ENCODE results near the gene RAI1.

Gene RAI1

DNA sequence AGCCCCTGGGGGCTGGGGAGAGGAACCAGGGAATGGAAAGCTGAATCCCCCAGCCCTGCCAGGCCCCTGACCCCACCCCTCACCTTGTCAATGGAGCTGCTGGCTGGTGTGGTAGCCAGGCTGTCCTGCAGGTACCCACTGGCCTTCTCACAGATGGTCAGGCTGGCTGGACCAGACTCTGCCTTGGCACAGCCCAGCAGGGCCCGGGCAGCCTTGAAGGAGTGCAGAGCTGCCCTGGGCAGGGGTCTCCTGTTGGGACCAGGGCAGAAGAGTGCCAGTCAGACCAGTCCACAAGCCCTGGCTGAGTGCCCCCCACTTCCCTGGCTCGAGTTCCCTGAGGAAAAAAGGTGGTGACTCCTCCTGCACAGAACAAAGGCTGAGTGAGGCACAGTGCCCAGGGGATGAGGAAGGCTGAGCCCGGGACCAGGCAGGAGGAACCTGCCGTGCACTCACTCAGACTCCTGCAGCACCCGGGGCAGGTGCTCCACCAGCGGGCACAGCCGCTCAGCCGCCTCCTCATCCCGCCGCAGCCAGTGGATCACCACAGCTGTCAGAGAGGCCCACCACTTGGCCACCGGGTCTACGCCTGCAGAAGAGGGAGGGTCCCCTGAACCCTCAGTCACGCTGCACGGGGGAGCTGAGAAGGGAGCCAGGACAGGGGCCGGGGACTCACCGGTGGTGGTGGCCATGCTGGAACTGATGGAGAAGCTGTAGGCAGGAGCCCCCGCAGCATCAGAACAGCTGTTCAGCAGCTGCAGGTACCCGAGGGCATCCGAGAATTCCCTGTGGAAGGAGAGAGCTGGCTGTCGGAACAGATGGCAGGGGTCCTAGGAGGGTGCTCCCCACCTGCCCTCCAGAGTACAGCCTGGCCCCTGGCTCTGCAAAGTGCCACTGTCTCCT lies 133.2 kb downstream of the RAI1 start:
- no peak for DNase-seq (ENCODE audit: low read depth in 2 of 2)

DNA sequence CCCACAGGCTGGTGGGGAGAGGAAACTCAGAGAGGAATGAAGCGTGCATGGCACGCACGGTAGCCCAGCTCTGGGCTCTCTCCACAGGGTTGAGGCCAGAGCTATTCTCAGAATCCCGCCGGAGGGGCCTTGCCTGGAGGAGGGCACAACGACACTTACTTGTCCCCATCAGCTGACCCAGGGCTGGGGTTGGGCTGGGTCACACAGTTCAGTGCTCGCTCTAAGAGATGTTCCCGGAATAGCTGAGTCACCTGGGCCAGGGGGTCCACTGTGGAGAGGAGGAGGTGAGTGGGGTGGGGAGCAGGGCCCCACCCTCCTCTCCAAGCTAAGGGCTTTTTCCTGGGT lies 133.8 kb downstream of the RAI1 start:
- no peak for DNase-seq (ENCODE audit: low read depth in 2 of 2)

DNA sequence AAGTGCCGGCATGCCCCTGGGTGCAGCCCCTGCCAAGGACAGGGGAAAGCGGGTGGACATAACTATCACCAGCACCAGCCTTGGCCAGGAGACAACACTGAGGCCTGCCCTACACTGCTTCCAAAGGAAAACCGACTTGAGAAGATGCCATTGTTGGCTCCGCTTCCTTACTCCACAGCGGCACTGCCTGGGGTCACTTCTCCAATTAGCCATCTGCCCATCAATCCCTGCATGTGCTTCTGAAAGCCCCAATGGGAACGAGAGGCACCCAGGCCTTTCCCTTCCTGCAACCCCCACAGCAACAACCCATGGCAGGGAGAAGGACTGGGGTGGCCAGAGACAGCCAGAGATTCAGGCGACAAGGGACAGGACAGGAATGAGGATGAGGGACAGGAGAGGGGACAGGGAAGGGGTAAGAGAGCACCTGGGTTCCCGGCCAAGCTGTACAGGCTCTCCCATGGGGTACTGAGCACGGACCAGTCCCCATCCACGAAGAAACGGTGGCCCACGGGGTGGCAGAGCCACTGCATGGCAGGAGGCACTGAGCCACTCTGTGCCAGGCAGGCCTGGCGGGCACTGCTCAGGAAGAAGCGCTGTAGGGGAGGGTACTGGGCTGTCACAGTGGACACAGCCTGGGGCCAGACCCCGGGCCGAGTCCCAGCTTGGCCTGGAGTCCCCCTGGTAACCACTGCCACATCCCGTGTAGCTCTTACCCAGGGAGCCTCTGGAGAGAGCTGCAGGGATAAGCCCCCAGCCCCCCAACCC lies 134.4 kb downstream of the RAI1 start:
- DNase-seq (ENCODE audit: low read depth in 2 of 2), result no peak

DNA sequence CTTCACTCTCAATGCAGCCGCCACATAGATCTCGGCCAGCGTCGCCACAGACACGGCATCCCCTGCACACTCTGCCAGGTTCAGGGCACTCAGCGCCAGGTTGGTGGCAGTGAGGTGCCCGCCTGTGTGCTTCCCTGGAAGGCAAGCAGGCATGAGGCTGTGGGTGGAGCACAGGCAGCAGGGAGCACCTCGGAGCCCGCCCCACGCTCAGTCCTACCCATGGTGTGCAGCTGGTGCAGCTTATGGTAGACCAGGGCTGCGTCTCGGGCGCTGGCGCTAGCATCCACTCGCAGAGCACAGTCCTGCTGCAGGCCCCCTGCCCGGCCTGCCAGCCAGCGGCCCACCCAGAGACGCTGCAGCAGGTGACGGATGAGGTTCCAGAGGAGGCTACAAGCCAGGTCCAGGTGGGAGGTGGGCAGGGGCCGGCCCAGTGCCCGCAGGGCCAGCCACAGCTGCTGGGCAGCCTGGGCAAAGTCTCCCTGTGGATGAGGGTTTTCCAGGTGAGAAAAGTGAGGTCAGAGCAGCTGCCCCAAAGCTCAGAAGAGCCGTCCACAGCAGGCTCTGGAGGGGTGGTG lies 135.1 kb downstream of the RAI1 start:
- no peak for DNase-seq (ENCODE audit: low read depth in 2 of 2)

DNA sequence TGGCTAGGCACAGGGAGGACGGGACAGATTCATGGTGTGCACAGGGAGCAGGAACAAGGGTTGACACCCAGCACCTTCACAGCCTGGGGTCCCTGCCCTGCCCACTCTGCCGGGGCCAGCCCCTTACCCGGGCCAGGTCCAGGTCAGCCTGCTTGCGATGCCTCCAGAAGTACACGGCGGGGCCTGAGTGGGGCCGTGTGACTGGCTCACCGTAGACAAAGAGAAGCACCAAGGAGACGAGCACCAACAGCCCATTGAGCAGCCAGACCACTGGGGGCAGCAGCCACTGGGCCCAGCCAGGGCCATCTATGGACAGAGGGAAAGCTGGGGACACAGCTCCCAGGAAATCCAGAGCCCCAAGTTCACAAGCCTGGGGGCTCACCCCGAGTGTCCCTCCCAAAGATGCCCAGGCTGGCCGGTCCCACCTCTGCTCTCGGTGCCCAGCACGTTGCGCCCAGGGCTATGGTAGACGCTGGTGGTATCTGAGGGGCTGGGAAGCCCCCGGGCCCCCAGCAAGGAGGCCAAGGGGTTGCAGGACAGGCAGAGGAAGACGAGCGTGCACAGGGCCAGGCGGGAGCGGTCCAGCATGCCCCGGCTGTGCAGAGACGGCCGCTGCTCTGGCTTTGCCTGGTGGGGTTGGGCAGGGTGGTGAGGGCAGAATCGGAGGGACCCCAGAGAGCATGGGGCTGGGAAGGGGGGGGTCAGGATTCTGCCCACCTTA lies 135.7 kb downstream of the RAI1 start:
- no peak for DNase-seq (ENCODE audit: low read depth in 2 of 2)

DNA sequence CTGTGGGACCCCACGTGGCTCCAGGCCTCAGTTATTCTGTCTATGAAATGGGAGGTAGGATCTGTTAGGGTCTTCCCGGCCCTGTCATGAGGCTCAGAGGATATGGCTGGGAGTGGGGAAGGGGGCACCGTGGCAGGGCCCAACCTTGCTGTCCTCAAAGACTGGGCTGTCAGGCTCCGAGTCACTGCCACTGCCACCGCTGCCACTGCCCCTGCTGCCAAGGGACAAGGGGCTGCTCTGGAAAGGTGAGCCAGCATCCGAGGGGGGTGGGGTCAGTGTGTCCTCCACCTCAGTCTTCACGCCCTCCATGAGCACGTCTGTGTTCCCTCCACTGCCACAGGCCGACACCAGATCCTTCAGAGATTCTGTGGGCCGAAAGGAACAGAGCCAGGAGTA lies 136.3 kb downstream of the RAI1 start:
- DNase-seq (ENCODE audit: low read depth in 2 of 2), result no peak

DNA sequence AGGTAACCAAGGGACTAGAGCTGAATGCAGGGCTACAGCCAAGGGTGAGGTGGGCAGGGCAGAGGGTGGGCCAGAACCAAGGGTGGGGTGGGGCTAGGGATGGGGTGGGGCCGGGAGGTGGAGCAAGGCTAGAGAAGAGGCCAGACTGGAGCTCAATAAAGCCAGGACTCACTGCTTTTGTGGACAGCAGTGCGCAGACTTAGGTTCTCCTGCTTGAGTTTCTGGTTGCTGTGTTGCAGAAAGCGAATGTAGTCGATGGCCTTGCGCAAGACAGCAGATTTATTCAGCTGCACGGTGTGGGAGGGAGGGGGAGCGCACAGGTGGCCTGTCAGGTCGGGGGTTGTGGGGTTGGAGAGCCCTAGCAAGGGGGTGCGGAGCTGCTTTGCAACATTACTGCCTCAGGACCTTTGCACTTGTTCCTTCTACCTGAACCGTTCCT lies 136.8 kb downstream of the RAI1 start:
- DNase-seq (ENCODE audit: low read depth in 2 of 2), result no peak

DNA sequence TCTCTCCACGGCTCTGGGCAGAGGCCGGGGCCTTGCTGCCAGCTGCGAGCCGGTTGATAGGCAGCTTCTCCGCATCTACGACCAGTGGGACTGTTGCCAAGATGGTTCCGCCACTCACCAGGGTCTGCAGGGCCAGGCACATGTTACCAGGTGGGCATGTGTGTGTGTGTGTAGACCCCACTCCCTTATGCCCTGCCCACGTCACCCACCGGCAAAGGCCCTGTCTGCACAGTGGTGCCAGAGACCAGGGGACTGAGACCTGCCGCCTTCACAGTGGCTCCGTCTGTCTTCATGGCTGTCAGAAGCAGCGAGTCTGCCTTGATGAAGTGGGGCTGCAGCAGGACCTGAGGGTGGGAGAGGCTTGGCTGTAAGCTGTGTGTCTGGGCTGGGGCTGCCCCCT lies 137.9 kb downstream of the RAI1 start:
- no peak for DNase-seq (ENCODE audit: low read depth in 2 of 2)

DNA sequence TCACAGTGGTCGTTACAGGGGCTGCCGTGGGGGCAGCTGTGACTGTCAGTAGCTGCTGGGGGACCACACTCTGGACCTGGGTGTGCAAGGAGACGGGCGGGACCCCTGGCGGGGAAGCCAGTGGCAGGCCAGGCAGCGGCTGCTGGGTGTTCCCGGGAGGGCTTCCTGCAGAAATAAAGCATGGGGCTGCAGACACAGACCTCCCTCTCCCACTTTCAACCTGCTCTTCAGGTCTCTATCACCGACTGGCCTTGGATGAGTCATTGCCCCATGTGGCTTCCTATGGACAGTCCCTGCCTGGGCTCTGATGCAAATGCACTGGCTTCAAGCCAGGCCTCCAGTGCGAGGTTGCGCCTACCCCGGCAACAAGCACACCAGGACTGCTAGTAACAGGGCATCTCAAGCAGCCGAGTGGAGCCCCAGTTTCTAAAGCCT lies 138.3 kb downstream of the RAI1 start:
- no peak for DNase-seq (ENCODE audit: low read depth in 2 of 2)

DNA sequence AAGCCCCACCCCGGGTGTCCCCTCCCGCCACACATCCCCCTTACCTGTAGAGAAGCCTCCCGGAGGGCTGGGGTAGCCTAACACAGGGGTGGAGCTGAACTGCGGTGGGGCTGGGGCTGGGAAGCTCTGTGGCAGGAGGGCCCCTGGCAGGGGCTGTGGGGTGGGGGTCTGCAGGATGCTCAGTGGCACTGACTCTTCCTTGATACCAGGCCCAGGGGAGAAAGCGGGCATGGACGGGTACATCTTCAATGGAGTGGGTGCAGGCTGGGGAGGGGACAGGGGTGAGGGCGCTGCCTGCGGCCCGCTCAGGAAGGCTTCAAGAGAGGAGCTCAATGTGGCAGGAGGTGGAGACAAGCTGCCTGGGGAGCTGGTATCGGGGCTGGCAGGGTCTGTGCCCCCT lies 138.8 kb downstream of the RAI1 start:
- no peak for DNase-seq (ENCODE audit: low read depth in 2 of 2)

DNA sequence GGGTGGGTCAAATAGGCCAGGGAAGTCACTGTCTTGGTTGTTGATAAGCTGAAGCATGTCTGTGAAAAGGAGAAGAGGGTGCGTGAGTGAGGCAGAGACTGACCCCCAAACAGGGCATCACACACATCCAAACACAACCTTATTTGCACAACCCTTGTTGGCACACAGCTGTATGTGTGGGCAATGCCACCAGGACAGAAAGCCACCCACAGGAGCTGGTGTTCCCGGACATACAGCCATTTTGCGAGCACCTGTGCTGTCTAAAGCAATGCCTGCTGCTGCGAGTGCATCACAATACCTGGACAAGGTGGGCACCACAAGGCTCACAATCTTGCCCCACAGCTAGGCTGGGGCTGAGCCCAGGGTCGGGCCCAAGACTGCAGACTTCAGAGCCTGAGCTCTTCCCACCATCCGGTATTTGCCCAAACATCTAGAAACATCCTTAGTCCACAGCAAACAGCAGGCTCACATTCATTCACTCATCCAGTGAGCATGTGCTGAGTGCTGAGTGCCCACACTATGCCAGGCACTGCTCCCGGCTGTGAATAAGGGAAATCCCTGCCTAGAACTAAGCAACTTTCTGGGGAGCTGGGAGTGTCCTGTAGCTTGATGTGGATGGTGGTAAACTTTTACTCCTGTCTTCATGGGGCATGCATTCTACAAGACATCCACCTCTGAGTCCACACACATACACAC lies 139.4 kb downstream of the RAI1 start:
- no peak for DNase-seq (ENCODE audit: low read depth in 2 of 2)

DNA sequence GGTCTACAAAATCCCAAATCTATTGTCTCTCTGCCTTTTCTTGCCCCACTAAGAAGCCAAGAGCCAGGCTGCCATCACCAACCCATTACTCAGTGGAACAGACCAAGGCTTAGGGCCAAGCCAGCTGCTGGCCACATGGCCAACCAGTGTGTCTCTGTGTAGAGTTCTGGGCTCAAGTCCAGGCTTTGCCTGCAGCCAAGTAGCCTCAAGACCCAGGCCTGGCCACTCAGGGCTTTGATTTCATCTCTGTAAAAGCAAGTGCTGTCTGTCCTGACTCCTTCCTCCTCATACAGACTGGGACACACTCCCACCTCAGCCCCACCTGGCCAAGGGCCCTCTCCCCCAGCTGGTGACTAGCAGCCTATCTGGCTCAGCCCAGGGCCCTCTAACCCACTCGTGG lies 140.9 kb downstream of the RAI1 start:
- DNase-seq (ENCODE audit: low read depth in 2 of 2), result peak; percentile 28

DNA sequence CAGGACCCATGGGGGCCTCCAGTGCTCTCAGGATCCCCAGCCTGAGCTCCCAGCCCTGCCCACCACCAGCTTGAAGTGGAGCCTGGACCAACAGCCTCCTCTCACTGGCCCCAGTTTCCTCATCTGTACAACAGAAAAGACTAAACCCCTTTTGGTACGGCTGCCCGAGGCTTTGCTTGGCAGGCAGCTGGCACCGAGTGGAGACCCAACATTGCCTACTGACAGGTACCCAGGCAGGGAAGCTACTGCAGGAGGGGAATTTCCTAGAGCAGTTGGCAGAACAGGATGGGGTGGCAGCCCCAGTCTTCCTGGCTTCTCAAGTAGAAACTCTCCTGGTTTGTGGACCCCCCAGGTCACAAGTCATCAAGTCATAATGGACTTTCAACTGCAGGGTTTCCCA lies 141.4 kb downstream of the RAI1 start:
- no peak for DNase-seq (ENCODE audit: low read depth in 2 of 2)

DNA sequence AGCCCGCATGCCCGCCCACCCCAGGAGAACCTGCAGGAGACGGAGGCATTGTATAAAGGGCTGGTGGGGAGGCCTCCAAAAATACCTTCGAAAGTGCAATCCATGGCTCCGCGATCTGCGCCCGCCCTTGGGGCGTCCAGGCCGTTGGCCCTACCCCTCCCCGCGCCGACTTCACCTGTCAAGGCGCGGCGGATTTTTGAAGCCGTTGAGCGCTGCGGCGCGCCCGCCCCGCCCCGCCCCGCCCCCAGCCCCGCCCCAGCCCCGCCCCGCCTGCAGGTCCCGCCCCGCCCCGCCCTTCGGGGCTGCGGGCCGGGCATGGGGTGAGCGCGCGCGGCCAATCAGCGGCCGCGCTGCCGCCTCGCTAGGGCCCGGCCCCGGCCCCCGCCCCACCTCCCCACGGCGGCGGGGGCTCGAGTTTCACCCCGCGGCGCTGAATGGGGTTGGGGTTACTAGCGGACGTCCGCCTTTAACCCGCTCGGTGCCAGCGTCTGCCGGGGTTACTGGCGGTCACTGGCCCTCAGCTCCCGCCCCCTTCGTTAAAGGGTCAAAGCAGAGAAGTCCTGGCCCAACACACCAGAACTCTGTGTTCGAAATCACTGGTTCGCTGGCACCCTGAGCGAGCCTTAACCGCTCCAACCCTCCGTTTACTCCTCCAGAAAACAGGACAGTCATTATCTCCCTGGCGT lies 142.3 kb downstream of the RAI1 start:
- DNase-seq (ENCODE audit: low read depth in 2 of 2), result peak; percentile 47

DNA sequence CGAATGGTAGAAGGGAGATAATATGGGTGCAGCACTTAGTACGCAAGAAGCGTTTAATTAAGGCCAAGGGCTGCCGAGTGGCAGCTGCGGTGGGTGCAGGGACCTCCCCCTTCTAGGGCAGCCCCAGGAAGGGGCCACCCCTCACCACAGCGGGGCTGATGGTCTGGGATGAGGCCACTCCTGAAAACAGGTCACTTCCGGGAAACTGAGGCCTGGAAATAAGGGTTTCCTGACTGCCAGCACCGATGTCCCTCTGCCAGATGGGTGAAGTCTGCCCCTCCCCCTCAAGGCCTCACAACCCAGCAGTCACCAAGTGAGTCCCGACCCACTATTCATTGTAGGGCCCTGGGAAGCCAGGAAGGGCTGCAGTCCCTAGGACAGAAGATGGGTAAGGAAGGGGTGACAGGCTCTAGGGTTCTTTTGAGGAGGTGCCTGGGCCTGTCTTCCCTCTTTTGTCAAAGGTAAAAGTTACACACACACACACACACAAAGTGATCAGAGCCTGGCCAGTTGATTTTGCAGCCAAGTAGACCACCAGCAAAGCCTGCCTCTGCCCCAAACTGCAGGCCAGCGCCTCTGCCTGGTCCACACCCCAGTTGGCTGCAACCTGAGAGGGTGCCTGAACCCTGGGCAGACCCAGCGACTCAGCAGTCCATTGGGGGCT lies 143.0 kb downstream of the RAI1 start:
- no peak for DNase-seq (ENCODE audit: low read depth in 2 of 2)

DNA sequence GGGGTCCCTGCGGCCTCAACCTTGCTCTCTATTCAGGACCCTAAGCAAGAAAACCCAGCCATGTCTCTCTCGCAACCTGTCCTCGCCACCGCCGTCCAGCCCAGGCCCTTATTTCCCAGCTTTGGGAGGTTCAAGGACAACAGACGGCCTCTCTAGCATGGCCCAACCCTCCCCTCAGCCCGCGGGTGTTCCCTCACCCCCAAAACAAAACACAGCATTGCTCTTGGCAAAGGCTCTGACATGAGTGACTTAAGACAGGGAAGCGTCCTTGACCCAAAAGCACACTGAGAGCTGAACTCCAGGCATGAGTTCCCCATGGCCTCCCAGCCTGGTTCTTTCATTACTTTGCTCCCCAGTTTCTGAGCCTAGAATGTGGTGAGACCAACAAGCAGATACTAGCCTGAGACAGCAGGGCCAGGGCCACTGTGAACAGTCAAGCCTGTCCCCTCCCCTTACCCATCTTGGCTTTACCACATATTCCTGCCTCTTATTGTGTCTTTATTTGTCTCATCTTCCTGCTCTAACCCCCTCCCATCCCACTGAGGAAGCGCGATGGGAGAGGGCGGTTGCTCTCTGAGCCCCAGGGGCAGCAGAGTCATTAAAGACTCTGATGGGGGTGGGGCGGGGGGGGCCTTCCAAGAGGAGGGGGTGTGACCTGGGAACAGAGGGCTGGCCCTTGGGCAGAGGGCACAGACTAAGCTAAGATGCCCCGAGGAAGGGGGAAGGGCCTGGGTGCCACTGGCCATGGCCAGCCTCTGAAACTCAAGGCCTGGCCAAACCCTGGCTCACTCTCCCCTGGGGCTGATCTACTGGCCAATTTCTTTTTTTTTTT lies 143.7 kb downstream of the RAI1 start:
- no peak for DNase-seq (ENCODE audit: low read depth in 2 of 2)

DNA sequence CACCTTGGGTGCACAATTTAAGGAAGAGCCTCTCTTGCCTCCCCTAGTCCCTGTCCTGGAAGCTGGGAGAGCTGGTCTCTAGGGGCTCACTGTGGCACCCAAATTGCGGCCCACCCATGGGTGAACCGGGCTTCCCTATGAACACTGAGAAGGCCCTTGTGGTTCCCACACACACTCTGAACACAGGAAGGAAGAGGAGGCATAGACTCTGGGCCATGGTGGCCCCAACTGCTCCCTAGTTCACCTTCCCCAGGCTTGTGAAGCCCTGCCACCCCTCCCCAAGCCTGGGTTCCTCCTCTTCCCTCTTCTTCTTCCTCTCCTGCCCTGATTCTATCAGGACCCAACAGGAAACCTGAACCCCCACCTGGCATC lies 145.1 kb downstream of the RAI1 start:
- no peak for DNase-seq (ENCODE audit: low read depth in 2 of 2)

DNA sequence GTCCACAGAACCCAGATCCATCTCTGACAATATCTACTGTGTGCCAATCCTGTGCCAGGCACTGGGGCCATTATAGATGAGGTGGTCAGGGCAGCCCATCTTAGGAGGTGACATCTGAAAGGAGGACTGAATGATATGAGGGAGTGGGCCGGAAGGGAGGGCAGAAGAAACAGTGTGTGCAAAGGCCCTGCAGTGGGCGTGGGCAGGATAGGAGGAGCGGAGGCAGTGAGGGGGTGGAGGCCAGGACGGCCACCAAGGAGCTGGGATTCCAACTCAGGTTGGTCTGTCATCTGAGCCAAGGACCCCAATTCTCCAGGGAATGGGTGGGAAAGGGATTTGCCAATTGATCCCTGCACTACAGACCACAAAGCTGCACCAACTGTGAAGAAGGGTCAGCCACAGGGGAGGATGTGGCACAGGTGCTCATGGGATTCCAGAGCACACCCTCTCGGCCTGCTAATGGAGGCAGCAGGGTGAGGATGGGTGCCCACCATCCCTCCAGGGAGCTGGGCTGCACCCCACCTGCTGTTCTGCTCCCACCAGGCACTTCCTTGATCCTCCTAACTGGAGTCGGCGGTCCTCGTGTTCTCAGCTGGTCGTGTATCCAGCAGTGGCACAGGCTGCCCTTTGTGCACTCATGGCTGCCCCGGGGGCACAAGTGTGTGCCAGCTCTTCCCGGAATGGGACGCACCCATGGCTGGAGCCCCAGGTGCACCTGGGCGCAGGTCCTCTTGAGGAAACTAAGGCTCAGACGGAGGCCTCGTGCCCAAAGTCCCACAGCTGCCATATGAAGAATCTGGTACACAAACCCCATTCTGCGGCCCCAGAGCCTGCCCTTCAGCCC lies 145.9 kb downstream of the RAI1 start:
- no peak for DNase-seq (ENCODE audit: low read depth in 2 of 2)
